Cortex of kidney (tissue), 1 donor: ENCODE results near the gene SURF1.

Experiments used
- DNase-seq: peaks from one replicate; lab custom pipeline; 2025; lab: John Stamatoyannopoulos, UW

SURF1 gene

DNA sequence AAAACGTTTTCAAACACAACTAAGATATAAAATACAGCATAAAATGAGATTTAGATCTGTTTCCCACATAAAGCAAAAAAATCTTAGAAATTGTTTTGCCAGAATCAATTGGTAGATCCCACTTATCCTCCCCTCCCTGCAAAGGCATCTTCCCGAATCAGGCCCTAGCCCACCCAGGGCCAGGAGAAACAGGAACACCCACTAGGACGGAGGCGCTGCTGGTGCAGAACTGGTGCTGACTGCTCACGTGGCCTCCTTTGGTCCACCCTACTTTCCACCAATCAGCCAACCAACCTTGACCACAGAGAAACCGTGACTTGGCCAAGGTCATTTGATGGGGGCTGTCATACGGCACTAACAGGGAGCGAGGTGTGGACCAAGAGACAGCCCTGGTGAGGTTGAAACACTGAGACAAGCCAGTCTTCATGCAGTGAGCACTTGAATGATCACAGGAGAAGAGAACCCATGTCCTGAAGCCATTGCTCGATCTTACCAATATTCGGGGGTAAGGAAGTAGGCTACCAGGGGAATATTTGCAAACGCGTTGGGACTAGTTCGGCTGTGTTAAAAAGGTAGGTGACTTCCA lies 5.3 kb upstream of the SURF1 start:
- DNase-seq = no peak

DNA sequence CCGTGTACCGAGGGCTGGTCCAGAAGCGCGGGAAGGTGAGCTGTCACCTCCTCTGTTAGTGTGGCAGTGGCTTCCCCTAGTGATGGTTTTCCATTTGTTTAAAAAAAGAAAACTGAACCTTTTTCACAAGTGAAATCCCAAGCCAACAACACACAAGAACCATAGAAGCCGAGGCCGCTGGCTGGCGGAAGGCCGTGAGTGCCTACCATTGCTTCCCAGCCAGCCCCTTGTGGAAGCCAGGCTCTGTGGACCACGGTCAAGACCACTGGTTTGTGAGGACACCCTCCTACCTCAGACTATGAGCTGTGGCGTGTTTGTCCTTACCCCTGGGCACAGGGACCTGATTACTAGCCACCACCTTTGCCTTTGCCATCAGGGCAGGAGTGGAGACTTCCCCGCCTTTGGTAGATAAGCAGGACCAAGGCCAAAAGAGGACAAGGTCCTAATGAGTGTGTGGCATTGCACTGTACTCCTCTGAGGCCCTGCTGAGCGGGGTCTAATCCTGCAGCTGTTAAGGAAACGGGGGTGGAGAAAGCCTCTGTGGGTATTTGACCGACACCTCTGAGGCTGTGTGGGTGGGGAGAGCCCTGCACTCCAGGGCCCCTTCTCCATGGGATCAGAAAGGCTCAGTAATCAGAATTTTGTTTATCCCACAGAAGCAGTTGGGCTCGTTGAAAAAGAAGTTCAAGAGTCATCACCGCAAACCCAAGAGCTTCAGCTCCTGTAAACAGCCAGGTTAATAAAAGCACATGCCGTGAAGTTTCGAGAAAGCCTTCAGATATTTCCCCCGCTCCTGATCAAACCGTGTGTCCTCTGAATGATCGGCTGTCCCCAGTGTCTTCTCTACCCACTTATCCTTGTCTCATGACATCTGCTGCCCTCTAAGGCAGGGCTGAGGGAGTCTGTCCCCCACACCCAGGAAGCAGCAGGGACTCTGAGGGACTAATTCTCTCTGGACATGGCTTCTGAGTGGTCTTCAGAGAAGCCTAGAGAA lies 4.4 kb upstream of the SURF1 start:
- no peak for DNase-seq

DNA sequence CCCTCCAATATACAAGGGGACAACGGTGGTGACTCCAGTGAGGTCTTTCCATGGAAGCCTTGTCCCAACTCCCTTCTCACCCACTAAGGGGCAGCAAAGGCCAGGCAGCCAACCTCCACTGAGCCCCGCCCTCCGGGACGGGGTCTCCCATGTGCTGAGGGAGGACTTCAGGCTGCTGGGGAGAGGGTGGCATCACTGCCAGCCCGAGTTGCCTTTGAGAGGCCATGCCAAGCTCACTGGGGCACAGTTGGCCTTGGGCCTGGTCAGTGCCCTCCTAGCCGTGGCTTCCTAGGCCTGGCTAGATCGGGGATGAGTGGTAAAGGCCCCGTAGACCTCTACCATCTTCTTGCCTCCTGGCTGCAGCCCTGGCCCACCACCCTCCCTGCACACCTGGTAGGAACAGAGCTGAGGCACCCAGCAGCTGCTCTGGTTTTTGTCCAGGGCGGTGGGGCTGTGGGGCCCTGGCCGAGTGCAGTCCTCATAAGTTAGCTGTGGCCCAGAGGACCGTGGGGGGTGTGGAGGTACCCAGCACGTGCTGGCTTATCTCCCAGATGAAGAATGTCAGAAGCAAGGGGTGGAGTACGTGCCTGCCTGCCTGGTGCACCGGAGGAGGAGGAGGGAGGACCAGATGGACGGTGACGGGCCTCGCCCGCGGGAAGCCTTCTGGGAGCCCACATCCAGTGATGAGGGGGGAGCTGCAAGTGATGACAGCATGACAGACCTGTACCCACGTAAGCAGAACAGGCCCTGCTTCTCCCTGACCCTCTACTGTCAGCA lies 3.3 kb upstream of the SURF1 start:
- DNase-seq = no peak

DNA sequence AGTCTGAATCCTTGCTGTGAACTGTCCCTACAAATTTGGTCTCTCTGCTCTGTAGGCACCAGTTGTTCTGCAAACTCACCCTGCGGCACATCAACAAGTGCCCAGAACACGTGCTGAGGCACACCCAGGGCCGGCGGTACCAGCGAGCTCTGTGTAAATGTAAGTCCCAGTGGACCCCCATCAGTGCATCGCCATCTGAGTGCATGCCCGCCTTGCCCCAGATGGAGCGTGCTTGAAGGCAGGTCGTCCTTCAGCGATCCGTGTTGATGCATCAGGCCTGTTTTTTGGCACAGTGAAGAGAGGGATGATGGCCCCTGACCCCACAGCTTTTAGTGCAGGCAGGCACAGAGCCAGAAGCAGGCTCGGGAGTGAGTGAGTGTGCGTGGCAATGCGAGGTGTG lies 1.4 kb upstream of the SURF1 start:
- no peak for DNase-seq

DNA sequence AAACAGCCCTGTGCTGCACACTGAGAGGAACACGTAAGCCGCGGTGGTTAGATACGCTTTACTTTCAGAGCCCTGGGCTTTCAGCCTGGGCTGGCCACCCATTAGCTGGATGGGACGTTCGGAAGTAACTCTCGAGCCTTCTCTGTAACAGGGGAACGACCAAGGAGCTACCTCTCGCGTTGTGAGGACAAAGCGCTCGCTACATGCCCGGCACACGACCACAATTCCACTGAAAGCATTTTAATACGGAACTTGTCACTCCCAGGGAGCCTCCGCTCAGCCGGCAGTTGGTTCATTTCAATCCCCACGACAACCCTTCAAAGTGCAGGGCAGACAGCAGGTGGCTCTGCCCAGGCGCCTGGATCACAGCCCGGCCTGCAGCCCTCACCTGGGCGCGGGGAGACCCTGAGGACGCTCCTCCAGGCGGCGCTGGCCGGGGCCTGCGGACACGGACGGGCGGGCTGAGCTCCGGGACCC lies 368 bp downstream of the SURF1 start:
- DNase-seq = no peak

DNA sequence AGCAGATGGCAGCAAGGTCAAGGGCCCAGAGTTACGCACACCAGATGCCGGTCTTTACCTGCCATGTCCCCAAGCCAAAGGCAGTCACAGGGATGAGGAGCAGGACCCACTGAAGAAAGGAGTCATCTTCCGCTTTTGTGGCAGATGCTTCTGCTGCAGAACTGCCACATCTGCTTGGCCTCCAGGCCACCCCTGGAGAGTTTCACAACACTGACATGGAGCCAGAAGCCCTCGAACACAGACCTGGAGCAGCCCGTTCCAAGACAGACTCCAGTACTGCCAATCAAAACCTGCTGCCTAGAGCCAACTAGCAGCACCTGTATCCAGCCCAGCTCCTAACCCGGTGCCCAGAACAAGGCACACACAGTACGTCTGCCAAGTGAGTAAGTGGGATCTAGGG lies 1.5 kb downstream of the SURF1 start:
- DNase-seq = no peak

DNA sequence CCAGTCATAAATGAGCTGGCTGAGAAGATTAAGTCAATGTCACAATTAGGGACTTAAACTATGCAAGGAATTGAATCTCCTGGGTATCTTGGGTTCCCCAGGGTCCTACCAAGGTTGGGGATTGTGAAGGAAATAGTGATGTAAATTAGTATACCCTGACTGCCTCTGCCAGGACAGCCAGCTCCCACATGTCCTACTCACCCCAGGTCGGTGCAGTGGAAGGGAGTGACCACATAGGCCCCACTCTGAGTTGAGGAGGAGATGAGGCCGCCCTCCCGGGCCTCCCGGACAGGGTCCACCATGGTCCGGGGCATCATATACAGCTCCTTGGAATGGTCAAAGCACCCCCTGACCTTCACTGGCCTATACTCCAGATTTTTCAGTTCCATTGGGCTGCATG lies 2.7 kb downstream of the SURF1 start:
- no peak for DNase-seq

DNA sequence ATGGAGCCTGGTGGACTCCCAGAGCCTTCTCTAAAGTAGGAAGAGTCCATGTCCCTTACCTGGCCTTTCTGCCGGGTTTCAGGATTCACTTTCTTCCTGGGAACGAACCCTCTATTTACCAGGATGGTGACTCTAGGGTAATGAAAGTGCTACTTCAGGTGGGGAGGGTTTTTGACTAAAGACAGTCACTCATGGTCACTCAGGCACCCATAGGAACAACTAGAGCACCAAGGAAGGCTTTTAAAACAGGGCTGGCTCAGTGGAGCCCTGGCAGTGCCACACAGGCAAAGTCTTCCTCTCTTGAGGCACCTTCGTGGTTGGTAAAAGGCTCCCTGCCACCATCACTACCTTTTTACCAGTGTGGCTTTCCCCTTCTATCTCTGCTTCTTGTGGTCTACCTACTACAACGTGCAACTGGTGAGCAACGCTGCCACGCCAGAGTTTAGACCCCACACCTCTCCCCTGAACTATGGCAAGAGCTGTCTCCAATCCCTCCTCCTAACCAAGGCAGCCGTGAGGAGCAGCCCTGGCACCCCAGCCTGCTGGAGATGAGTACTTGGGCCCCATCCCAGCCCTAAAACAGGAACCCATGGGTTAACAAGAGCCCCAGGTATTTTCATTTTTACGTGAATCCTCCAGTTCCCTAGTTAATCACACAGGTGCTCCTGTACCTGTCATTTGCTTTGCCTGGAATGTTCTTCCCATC lies 3.5 kb downstream of the SURF1 start:
- DNase-seq = no peak

DNA sequence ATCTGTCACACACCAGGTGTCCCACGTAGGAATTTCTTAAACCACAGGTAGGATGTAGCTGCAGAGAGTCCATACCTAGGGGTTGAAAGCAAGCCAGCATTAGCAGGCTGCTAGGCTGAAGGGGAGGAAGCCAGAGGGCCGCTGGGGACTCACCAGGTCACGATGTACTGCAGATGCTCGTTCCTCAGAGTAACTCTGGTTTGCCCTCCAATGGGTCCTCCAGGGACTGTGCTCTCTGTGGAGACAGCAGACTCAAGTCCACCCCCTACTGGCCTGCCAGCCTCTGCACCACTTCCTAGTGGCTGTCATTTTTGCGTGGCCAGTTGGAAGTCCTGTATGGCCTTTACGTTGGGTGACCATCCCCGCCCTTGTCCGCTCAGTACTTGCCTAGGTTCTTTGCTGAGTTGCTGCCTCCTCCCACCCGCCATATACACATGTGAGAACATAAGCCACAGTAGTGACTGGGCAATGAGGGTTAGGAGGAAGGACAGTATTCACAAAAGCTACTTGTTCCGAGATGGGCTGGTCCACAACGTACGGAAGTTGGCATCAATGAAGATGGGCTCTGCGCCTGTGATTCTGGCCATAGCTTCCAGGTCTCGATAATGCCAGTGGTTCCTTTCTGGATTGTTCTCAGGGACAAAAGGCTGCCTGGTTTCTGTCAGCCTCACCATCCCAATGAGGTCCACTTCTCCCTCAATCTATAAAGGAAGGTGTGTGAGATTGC lies 4.2 kb downstream of the SURF1 start:
- no peak for DNase-seq

DNA sequence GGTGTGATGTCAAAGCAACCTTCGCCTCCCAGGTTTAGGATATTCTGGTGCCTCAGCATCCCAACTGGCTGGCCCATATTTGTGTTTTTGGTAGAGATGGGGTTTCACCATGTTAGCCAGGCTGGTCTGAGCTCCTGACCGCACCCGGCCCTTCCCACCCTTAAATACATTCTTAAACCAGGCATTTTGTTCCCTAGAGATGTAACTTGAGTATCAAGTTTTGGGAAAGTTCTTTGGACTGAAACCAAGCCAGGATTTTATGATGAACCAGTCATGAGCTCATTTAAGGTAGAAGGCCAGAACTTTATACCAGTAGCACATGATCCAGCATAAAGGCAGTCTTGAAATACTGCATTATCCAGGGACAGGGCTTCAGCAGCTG lies 4.8 kb downstream of the SURF1 start:
- DNase-seq = no peak

DNA sequence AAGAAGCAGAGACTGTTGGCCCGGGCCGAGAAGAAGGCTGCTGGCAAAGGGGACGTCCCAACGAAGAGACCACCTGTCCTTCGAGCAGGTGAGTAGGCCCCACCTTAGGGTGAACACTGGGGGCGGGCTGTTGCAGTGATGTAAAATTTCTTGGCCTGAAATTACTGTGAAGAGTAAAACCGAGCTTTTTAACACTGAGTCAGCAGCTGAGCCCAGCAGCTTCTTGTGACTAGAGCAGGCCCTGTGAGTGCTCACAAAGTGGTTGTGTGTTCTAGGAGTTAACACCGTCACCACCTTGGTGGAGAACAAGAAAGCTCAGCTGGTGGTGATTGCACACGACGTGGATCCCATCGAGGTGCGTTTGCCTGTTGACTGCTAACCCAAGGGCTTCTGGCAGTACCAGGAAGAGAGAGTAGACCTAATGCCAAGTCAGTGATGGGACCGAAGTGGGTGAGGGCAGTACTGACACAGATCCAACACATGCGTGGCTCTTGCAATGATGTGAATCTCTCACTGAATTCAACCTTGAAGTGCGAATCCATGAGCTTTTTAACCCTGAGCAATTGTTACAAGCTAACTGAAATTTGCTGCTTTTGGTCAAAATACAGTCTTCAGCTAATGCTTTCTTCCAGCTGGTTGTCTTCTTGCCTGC lies 6.2 kb downstream of the SURF1 start:
- DNase-seq = no peak

DNA sequence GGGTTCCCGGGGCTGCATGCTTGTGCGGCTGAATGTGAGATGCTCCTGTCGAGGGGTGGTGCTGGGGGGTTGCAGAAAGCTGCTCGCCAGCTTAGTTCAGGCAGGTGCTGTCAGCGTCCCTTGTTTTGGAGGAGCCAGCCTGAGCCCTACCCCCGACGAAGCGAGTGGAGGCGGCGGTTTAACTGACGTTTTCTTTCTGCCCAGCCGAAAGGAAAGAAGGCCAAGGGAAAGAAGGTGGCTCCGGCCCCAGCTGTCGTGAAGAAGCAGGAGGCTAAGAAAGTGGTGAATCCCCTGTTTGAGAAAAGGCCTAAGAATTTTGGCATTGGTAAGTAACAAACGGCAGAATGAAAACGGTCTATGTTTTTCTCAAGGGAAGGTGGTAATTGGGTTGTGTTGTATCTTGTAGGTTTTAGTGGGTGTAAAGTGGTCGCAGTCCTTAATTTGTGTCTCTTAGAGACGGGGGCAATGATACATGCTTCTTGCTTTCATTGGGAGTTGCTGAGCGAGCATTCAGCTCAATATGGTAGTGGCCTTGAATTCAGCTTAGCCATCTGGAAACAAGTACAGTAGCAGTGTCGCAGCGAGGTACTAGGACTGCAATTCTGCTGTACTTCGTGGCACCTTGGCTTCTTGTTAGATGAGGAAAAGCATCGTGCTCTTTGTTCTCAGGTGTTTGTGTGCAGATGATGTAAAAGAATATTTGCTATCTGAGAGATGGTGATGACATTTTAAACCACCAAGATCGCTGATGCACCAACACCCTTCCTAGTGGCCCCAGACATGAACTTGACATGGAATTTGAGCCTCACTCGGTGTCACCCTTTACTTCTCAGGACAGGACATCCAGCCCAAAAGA lies 7.3 kb downstream of the SURF1 start:
- DNase-seq = no peak

DNA sequence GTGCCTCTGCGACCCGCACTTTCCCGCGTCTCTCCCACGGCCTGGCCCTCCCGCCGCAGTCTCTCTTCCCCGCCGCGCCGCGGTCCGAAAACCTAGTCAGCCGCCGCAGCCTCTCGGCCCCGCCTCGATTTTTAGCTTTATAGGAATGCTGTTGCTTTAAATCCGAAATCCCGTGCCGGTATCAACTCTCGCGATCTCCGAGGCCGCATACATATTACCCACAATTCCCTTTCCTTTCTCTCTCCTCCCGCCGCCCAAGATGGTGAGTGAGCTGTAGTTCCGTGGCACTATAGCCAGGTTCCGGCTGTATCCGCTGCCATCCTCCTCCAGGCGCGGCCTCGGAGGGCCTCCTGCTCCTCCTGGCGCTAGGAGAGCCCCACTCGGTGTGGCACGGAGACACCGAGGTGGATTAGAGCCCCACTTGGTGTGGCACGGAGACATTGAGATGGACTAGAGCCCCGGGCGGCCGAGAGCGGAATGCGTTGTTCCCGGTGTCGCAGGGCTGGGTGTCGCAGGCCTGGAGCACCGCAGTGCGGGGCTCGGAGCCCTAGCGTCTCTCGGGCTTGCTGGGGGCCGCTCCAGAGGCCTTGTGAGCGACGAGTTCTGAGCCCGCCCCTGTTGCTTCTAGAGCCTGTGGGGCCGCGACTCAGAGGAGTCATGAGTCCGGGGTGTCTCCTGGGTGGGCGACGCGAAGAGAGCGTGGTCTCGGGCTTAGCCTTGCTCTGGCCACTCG lies 8.1 kb downstream of the SURF1 start, which contains the start of the genes MED22 and RPL7A:
Gene MED22 (minus strand): TSS at position 147 of the 733 bp plus-strand sequence. CDS start 1,469 bp downstream, outside the sequence.
Gene RPL7A (plus strand): TSS at position 234 of the 733 bp plus-strand sequence. CDS start 26 bp downstream, at position 260.
- no peak for DNase-seq

DNA sequence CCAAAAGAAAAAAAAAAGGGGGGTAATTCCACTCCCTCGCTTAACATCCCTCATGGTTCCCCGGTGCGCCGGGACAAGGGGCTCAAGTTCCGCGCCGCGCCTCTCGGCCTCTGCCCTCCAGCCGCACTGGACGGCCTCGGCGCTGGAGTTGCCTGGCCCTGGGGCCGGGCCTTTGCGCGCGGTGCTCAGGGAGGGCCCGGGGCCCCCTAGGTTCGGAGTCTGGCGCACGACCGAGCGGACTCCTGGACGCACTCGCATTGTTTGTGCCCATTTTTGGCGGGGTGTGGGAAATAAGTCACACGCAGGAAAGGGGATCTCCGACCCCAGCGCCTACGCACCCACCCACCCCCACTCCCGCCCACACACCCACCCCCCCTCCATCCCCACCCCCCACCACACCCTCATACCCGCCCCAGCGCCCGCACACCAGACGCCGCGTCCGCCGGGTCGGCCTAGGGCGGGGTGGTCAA lies 8.7 kb downstream of the SURF1 start:
- no peak for DNase-seq

DNA sequence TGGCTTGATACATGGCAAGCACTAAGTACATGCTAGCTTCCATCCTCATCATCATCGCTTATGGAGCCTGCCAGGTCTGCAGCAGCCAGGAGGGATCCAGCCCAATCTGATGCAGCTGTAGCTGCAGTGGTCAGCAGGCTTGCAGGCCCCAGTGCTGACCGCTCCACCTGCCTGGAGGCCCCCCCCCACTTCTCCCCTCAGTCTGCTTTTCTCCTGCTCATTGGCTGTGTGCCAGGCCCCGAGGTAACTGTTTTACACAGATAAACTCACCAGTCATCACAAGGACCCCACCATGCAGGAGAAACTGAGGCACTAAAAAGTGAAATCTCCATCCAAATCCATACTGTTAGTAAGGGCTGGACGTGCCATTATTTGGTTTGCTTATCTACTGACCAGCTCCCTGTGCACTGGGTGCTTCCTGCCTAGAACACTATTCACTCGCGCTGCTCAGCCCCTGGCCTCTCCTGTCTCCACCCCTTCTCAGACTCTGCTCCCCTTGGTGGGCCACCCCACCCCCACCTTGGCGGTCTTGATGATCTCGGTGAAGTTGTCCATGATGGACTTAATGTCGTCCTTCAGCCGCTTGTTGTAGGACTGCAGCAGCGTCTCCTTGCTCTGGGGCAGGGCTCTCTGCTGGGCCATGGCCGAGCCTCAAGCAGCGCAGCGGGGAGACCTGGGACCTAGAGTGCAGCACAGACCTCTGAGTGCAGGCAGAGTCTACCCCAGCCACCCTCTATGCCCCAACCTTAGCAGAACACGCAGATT lies 10.1 kb downstream of the SURF1 start:
- DNase-seq = no peak

DNA sequence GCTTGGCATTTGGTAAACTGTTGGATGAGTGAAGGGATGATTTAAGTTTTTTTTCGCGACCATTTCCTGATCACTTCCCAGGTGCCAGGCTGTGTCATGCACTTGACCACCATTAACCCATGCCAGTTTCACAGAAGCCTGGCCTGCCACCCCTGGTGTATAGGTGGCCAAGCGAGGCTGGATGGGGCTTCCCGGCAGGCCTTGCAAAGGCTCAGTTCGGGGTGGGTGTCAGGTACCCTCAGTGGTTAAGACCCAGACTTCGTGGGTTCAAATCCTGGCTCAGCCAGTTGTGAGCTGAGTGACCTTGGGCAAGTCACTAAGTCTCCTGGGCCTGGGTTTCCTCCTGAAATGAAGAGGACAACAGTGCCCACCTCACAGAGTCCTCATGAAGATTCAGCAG lies 10.7 kb downstream of the SURF1 start:
- no peak for DNase-seq

DNA sequence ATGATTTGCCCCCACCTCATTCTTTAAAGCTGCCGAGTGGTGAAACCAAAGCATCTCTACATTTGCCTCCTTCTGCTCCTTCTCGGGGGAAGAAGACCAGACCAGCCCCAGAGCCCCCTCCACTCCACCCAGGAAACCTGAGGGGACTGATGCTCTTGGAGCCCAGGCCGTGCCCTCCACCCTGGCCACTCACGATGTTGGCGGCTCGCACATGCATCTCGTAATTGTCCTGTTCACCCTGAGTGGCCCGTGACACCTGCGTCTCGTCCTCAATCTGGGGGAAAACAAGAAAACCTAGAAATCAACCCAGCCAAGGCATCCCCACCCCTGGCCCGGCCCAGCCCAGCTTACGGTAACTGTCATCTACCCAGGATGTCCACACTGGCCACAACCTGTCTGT lies 11.3 kb downstream of the SURF1 start:
- DNase-seq = no peak

DNA sequence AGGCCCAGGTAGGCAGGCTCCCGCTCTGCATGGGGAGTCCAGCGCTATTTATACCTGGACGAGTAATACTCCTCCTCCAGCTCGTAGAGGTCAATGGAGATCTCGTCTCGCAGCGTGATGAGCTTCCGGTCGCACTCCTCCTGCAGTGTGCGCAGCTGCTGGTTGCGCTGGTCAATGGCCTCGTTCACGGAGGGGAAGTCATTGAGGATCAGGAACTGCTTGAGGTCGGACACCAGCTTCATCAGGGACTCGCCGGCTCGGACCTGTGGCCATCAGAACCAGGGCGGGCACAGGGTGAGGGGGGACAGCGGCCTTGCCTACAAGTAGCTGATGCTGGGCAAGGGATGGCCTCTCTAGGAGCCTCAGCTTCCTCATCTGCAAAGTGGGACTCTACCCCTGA lies 12.2 kb downstream of the SURF1 start:
- DNase-seq = no peak
